Erythroblast (primary cell): ENCODE results near the gene HEATR3.

Experiments used
- GATA1 ChIP-seq: IDR thresholded peaks from 2 replicates; pipeline ENCODE4 v1.6.1; 2011; ENCODE audit warnings: low read depth, mild to moderate bottlenecking, control low read depth, low read length, moderate library complexity
- POLR2A ChIP-seq: IDR thresholded peaks from 2 replicates; pipeline ENCODE4 v1.6.1; 2011; ENCODE audit warnings: mild to moderate bottlenecking, low read length

DNA sequence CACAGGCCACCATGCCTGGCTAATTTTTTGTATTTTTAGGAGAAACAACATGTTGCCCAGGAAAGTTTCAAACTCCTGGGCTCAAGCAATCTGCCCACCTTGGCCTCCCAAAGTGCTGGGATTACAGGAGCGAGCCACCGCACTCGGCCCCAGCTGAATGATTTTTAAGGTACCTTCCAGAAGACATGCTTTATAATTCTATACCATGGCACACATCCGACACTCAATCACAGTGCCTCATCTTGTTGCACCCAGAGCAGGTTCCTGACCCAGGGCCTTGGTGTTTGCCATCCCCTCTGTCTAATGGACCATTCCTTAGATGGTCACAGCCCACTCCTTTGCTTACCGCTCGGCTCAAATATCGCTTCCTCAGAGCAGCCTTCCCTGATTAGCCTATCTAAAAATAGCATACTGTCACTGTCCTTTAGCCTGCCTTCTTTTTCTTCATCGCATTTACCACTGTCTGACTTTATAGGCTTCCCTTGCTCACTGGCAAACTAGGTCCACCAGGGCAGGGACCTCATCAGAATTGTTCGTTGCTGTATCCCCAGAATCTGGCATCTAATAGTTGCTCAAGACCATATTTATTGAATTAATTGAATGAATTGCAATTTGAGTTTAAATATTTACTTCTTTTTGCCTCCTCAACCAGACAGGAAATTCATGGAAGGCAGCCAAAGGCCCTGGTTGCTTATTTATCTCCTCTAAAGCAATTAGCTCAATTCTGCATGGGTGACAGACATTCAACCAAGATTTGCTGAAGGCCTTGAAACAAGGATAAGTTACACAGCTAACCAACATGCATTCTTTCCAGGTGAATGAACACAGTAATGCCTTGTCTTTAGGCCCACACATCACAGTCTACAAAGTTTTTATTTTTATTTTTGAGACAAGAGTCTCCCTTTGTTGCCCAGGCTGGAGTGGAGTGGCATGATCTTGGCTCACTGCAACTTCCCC is 81.0 kb downstream of the HEATR3 start:
- no peak for TF ChIP-seq POLR2A
- no peak for TF ChIP-seq GATA1
